GM12878 (cell line): ENCODE measurements around the gene APOBEC3C. TPM values are rescaled to one million over a fixed set of nuclear protein-coding genes. Genes with fewer than 3 reads are reported as not detected.

Experiments
- CREB1 ChIP-seq: IDR thresholded peaks from 2 replicates; pipeline ENCODE4 v1.6.1; 2012; ENCODE audit warnings: low read depth, mild to moderate bottlenecking, inconsistent platforms
- HCFC1 ChIP-seq: fragments of 150-350 bp; IDR thresholded peaks from 2 replicates; pipeline ENCODE4 v1.6.1; 2014; ENCODE audit warnings: low read length
- HDGF ChIP-seq: fragments of 450-650 bp; IDR thresholded peaks from 2 replicates; pipeline ENCODE4 v1.6.1; 2016; ENCODE audit warnings: antibody characterized with exemption
- NBN ChIP-seq: fragments of 450-650 bp; IDR thresholded peaks from 2 replicates; pipeline ENCODE4 v1.6.1; 2016
- POLR2AphosphoS5 ChIP-seq: IDR thresholded peaks from 2 replicates; pipeline ENCODE4 v1.6.1; 2011; ENCODE audit warnings: mild to moderate bottlenecking, low read length, inconsistent platforms
- POU2F2 ChIP-seq: IDR thresholded peaks from 3 replicates; pipeline ENCODE4 v1.6.1; 2011; ENCODE audit warnings: low read depth, mild to moderate bottlenecking, low read length, borderline replicate concordance
- TAF1 ChIP-seq: IDR thresholded peaks from 2 replicates; pipeline ENCODE4 v1.6.1; 2011; ENCODE audit warnings: mild to moderate bottlenecking, low read depth, low read length, borderline replicate concordance
- polyA plus RNA-seq, 11 experiments: library from polyadenylated mRNA; depleted of rRNA in 4 of 11; unstranded in 6 of 11; stranded (reverse) in 5 of 11; fragments of >200 nt; fragmentation: Nextera tagmentation in 4 of 11; fragmentation: Illumina TruSeq in 1 of 11; extraction: Ambion mirVana in 4 of 11; extraction: Trizol in 1 of 11; gene quantifications; 1 replicate in 1 of 11; 2 replicates in 10 of 11; pipeline versions ENCODE4 v1.2.1 to v1.2.3, GENCODE V29; 2011 to 2016; ENCODE audit warnings: inconsistent platforms in 2 of 11, missing spikeins in 2 of 11, low read depth in 1 of 11
- total RNA-seq, 4 experiments: library from RNA; depleted of rRNA in 3 of 4; stranded (reverse); fragments of >200 nt in 3 of 4; fragmentation: Illumina TruSeq in 1 of 4; extraction: Trizol in 1 of 4; gene quantifications; 2 replicates each; pipeline versions ENCODE4 v1.2.1 to v1.2.3, GENCODE V29; 2013 to 2021
- TF ChIP-seq, protein P1 (sequence below): fragments of 450-650 bp; IDR thresholded peaks from 2 replicates; pipeline ENCODE4 v1.6.1; 2017; ENCODE audit warnings: low read depth, mild to moderate bottlenecking, moderate library complexity
- TF ChIP-seq, protein P2 (sequence below): fragments of 450-650 bp; IDR thresholded peaks from 2 replicates; pipeline ENCODE4 v1.6.1; 2017; ENCODE audit warnings: mild to moderate bottlenecking, moderate library complexity
- TF ChIP-seq, protein P3 (sequence below): fragments of 450-650 bp; IDR thresholded peaks from 2 replicates; pipeline ENCODE4 v1.6.1; 2016; ENCODE audit warnings: mild to moderate bottlenecking, moderate library complexity, borderline replicate concordance

The APOBEC3C gene
- total and polyA plus RNA-seq, 10 of the 15 experiments (the other 5 are each of a cell fraction or from before 2014, with no cell fraction given), result 22.9 to 290 (median 156) TPM

DNA sequence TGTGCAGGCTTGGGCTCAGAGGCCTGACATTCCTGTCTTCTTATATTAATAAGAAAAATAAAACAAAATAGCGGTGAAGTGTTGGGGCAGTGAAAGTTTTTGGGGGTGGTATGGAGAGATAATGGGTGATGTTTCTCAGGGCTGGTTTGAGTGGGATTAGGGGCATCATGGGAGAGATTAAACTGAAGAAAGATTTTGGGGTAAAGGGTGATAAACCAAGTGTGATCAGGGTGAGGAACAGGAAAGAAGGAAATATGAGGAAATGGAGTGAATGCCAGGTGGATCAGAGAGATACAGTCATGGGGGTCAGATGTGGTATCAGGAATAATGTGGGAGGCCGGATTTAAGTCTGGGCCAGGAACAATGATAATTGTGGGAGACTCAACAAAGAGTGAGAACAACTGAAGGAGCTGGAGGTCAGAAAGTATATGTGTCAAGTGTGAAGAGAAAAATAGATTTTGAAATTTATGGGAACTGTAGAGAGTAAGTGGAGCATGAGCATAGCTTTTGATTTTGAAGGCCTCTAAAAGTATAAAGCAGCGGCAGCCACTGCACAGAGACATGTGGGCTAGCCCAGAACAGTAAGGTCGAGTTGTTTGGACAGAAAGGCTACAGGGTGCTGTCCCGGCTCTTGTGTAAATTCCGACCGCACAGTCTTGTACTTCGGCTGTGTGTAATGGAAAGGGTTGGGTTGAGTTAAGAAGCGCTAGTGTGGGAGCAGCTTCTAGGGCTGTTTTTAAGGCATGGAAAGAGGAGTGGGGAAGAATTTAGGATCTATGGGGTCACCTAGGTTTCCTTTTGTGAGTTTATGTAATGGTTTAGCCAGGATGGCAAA, 52.6 kb downstream of the APOBEC3C start (continued):
- TF ChIP-seq, protein P1, sequence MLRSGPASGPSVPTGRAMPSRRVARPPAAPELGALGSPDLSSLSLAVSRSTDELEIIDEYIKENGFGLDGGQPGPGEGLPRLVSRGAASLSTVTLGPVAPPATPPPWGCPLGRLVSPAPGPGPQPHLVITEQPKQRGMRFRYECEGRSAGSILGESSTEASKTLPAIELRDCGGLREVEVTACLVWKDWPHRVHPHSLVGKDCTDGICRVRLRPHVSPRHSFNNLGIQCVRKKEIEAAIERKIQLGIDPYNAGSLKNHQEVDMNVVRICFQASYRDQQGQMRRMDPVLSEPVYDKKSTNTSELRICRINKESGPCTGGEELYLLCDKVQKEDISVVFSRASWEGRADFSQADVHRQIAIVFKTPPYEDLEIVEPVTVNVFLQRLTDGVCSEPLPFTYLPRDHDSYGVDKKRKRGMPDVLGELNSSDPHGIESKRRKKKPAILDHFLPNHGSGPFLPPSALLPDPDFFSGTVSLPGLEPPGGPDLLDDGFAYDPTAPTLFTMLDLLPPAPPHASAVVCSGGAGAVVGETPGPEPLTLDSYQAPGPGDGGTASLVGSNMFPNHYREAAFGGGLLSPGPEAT, result peak; percentile 60; the same call in 1 of the 2 replicates
- TF ChIP-seq TAF1 (peak; percentile 35; the same call in 1 of the 2 replicates), HCFC1 (0 out of 2 replicates have a peak, but pooled peaks have one; percentile 12), POU2F2 (peak; percentile 32; the same call in 1 of the 3 replicates), CREB1 (0 out of 2 replicates have a peak, but pooled peaks have one; percentile 3), HDGF (peak; percentile 74; the same call in 1 of the 2 replicates), NBN (peak; percentile 47), POLR2AphosphoS5 (peak; percentile 65)
- TF ChIP-seq, protein P2, sequence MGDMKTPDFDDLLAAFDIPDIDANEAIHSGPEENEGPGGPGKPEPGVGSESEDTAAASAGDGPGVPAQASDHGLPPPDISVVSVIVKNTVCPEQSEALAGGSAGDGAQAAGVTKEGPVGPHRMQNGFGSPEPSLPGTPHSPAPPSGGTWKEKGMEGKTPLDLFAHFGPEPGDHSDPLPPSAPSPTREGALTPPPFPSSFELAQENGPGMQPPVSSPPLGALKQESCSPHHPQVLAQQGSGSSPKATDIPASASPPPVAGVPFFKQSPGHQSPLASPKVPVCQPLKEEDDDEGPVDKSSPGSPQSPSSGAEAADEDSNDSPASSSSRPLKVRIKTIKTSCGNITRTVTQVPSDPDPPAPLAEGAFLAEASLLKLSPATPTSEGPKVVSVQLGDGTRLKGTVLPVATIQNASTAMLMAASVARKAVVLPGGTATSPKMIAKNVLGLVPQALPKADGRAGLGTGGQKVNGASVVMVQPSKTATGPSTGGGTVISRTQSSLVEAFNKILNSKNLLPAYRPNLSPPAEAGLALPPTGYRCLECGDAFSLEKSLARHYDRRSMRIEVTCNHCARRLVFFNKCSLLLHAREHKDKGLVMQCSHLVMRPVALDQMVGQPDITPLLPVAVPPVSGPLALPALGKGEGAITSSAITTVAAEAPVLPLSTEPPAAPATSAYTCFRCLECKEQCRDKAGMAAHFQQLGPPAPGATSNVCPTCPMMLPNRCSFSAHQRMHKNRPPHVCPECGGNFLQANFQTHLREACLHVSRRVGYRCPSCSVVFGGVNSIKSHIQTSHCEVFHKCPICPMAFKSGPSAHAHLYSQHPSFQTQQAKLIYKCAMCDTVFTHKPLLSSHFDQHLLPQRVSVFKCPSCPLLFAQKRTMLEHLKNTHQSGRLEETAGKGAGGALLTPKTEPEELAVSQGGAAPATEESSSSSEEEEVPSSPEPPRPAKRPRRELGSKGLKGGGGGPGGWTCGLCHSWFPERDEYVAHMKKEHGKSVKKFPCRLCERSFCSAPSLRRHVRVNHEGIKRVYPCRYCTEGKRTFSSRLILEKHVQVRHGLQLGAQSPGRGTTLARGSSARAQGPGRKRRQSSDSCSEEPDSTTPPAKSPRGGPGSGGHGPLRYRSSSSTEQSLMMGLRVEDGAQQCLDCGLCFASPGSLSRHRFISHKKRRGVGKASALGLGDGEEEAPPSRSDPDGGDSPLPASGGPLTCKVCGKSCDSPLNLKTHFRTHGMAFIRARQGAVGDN, result peak; percentile 63; the same call in 1 of the 2 replicates
- TF ChIP-seq, protein P3, sequence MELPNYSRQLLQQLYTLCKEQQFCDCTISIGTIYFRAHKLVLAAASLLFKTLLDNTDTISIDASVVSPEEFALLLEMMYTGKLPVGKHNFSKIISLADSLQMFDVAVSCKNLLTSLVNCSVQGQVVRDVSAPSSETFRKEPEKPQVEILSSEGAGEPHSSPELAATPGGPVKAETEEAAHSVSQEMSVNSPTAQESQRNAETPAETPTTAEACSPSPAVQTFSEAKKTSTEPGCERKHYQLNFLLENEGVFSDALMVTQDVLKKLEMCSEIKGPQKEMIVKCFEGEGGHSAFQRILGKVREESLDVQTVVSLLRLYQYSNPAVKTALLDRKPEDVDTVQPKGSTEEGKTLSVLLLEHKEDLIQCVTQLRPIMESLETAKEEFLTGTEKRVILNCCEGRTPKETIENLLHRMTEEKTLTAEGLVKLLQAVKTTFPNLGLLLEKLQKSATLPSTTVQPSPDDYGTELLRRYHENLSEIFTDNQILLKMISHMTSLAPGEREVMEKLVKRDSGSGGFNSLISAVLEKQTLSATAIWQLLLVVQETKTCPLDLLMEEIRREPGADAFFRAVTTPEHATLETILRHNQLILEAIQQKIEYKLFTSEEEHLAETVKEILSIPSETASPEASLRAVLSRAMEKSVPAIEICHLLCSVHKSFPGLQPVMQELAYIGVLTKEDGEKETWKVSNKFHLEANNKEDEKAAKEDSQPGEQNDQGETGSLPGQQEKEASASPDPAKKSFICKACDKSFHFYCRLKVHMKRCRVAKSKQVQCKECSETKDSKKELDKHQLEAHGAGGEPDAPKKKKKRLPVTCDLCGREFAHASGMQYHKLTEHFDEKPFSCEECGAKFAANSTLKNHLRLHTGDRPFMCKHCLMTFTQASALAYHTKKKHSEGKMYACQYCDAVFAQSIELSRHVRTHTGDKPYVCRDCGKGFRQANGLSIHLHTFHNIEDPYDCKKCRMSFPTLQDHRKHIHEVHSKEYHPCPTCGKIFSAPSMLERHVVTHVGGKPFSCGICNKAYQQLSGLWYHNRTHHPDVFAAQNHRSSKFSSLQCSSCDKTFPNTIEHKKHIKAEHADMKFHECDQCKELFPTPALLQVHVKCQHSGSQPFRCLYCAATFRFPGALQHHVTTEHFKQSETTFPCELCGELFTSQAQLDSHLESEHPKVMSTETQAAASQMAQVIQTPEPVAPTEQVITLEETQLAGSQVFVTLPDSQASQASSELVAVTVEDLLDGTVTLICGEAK, result peak; percentile 28; the same call in 1 of the 2 replicates
